ENCODE results near the gene FEM1B. TPM values are rescaled to one million over a fixed set of nuclear protein-coding genes. Genes with fewer than 3 reads are reported as not detected.
"Not testable (repeated sequence)": the region's sequence is repeated elsewhere in the genome, so short reads cannot be mapped to it uniquely, and the experiment has no call there.

FEM1B gene
- 73.8 TPM for total RNA-seq

DNA sequence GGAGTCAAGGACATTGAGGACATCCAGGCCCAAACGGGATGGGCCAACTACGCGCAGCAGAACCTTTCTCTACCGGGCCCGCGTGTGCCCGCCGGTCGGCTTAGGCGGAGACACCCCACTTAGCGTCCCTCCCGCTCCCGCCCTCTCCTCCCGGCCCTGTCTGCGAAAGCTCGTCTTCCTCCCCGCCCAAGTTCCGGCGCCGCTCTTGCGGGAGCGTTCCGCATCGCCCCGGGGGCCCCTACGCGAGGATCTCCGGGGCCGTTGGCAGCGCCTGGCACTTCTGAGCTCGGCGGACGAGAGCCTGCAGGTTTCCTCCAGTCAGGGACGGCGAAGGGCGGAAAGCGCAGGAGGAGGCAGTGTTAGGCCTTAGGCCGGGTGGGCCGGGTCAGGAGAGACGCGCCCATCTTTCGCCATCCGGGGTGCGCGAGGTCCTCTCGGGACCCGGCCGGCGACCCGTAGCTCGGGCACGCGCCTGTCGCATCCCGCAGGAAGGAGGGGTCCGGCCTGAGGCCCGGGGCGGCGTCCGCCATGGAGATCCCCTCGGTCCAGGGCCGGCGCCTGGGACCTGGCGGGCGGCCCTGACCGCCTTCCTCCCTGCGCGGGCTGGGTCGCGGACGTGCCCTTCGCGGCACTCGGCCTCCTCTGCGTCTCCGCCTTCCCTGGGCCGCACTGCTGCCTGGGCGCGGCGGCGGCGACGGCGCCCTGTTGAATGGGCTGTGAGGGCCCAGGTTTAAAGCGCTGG lies at the start of gene FEM1B:
Gene FEM1B (plus strand): TSS at position 143 of the 742 bp plus-strand sequence. CDS start 673 bp downstream, outside the sequence.
- DNase-seq = peak; percentile 97

DNA sequence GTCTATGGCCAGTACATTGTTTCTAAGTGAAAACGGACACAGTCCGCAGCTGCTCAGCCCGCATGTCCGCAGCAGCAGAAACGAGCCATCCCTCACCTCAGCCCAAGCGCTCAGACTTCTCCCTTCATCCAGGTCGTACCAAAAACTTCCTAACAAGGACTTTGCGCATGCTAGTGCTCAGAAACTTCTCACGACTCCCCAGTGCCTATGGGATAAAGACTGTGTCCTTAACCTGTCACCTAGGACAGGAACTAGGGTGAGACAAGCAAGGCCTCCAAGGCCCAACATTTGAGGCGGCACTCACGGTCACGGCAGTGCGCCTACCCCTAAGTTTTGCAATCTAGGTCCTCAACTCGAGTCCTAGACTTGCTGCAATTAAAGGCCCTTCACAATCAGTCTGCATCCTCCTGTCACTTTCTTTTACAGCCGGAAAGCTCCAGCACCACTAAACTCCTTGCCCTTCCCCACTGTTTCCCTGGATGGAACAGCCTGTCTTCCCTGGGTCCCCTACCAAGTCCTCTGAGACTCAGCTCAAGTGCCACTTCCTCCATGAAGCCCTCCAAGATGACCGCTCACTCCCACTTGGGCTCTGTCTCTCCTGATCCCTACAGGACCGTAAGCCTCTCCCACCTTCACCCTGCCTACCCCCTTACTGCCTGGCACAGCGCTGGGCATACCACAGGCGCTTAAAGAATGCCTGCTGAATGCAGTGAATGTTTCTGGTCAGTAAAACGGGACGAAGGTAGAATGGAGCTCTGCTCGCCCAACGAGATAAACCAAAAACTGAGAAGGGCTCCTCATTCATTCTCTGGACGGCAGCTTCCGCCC lies 49.2 kb upstream of the FEM1B start:
- DNase-seq = no peak

DNA sequence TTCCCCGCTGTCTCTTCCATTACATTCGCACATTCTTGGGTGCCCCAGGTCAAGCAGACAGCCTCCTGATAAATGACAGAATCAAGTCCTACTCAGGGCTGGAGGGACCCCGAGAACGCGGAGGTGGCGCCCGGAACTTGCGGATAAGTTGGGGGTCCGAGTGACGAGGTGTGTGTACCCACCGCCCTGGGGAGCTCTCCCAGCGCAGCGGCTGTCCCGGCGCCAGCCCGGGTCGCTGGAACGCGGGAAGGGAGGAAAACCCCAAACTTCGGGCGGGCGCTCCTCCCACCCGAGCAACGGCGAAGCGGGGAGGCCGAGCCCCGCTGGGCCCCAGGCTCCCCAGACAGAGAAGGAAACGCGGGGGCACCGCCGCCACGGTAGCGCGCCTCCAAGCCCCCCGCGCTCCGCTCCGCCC lies 48.6 kb upstream of the FEM1B start:
- peak; percentile 16 for DNase-seq

DNA sequence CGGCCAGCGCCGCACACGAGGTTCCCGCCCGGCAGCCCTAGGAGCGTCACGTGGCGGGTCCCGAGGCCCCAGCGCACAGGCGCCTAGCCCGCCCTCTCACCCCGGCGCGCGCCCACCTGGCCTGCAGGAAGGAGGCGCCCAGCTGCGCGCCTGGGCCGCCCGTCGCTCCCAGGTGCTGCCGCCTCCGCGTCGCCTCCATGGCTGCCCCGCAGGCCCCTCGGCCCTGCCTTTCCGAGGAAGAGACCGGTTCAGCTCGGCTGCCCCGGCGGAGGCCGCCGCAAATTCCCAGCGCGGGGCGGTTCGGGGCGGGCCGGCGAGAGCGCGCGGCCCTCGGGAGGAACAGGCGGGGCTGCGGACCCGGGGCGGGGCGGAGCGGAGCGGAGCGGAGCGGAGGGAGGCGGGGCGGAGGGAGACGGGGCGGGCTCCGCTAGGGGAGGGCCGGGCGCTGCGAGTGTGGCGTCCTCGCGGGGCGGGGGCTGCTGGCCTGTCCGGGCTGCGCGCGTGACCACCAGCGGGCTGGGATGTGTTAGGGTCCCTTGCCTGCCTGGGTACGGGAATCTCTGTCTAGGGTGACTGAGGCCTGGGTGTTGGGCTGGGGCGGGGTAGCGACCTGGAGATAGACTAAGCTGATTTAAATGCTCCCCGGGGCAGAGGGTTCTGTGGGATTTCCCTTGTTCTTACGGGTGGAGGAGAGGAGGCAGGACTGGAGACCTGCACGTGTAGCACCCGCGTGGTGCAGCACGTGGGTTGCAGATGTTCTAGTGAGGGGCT lies 48.0 kb upstream of the FEM1B start, which contains the start of gene CLN6:
Gene CLN6 (minus strand): TSS at position 343 of the 771 bp plus-strand sequence. CDS start 144 bp downstream, at position 199.
- peak; percentile 90 for DNase-seq

DNA sequence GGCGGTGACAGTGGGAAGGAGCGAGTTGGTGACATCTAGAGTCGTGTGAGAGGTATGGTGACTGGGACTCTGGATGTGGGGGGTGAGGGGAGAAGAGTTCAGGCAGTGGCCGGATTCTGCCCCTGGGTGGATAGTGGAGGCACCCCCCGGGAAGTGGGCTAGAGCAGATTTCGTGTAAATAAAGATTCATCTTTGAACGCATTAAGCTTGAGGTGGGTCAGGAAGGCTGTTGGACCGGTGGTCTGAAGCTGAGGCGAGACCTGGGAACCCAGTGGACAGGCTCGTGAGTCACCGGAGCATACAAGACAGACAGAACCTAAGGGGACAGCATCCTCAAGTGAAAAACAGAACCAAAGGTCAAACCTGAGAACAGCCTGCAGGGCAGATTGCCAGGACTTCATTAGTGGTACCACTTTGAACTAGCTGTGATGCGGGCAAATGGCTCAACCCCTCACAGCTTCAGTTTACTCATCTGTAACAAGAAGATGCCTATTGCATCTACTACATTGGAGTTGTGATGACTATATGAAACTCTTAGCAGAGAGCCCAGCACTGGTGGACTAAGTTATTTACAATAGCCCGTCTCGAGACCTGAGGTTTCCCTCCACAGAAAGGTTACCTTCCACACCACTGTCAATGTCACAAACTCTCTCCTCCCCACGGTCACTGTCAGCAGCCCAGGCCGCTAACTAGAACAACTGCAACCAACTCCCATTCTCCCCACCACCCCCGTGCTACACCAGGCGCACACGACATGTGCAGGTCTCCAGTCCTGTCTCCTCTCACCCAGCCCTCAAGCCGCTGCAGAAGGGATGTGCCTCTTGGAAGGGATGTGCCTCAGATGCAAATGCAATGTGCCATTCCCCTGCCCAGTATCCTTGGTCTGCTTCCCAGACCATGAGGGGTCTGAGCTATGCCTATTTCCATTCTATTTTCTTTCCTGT lies 47.1 kb upstream of the FEM1B start:
- DNase-seq = no peak

- peak; percentile 42 for DNase-seq
Measured at GRCh38 chr15:68231102-68231818, 46.3 kb upstream of the FEM1B start.

- no peak for DNase-seq
Measured at GRCh38 chr15:68232449-68232848, 45.1 kb upstream of the FEM1B start.

DNA sequence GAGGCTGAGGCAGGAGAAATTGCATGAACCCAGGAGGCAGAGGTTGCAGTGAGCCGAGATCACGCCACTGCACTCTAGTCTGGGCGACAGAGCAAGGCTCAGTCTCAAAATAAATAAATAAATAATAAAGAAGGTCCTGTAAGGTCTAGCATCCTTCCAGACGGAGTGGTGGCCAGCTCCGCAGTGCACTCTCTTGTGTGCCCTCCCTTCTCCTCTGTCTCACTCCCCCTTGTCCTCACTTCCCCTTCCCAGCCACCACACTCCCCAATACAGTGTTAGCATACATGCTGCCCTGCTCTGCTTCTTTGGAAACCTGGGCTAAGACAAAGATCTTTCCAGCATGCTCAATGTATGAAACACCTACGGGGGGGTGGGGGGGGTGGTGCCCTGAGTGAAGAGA lies 44.6 kb upstream of the FEM1B start:
- no peak for DNase-seq

- no peak for DNase-seq
Measured at GRCh38 chr15:68234060-68234459, 43.5 kb upstream of the FEM1B start.

DNA sequence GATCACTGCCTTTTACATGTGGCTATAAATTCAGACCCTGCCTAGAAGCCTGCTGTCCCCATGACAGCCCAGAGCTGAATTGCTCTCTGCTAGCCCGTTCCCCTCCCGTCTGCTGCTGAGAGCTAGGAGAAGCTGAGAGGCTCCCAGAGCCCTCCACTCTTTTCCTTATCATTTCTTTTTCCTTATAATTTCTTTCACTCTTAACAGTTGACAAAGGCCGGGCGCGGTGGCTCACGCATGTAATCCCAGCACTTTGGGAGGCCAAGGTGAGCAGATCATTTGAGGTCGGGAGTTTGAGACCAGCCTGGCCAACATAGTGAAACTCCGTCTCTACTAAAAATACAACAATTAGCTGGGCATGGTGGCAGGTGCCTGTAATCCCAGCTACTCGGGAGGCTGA lies 43.0 kb upstream of the FEM1B start:
- not testable (repeated sequence) for DNase-seq

DNA sequence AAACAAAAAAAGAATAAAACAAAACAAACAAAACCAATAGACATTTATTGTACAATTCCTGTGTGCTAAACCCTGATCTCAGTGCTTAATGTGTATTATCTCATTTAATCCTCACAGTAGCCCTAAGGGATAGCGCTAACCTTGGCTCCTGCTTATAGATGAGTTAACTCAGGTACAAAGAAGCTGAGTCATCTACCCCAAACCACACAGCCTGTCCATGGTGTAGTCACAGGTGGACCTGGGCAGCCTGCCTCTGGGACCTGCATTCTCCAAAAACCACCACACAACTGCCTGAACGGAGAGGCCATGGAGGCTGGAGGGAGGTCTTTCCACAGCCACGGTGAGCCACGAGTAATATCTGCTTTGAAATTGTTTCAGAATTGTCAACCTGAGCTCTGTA lies 42.5 kb upstream of the FEM1B start:
- DNase-seq = no peak

DNA sequence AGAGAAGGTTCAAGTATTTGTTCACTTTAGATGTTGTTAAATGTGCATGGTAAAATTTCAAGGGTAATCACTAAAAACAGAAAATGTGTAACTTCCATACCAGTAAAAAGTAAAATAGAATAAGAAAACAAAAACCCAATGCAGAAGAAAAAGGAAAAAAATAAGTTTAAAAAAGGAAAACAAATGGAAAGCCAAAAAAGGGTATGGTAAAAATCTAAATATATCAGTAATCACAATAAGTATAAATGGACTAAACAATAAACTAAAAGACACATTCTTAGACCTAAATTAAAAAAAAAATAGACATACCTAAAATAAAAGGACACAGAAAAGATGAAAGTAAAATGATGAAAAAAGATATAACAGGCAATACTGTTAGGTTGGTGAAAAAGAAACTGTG lies 38.5 kb upstream of the FEM1B start:
- no peak for DNase-seq

DNA sequence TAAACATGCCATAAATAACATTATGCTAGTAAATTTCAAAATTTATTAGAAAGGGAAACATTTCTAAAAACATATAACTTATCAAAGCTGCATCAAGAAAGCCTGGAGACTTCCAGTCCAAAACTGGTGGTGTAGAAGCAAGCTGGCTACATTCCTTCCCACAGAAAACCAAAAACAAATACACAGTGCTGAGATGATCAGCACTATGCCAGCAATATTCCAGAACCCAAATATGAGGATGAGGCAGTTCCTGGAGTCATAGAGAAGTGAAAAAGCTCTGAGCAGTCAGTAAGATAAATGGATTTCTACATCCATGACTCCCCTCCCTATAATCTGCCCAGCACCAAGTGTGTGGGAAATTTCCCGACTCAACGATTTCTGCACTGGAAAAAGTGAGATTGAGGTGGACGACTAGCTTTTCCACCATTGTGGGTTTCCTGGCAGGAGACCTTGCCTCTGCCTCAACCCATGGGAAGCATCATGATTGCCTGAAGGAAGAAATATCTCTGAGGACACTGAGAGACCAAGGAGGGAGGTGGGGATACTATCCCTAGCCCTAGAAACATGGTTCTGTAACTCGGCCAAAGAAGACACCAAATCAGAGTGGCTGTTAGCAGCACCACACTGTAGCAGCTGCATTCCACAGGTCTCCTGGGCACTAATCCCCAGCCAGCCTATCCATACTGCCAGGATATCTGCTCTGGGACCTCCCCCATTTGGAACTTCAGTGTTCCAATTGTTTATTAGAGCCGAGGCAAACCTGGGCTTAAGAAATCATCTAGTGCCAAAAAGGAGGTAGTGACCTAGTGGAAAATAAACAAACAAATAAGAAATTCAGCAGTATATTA lies 36.2 kb upstream of the FEM1B start:
- no peak for DNase-seq

- no peak for DNase-seq
Measured at GRCh38 chr15:68244235-68244634, 33.3 kb upstream of the FEM1B start.

DNA sequence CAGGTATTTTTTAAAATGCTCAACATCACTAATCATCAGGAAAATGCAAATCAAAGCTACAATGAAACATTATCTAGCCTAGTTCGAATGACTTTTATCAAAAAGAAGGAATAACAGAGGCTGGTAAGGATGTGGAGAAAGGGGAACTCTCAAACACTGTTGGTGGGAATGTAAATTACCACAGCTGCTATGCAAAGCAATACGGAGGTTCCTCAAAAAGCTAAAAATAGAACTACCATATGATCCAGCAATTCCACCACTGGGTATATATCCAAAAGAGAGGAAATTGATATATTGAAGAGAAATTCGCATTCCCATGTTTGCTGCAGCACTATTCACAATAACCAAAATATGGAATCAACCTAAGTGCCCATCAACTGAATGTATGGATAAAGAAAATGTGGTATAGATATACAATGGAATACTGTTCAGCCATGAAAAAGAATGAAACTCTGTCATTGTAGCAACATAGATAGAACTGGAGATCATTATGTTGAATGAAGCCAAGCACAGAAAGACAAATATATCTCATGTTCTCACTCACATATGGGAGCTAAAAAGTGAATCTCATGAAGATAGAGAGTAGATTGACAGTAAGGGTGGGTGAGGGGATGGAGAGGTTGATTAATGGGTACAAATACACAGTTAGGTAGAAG lies 28.4 kb upstream of the FEM1B start:
- no peak for DNase-seq

GRCh38 chr15:68252925-68253534 lies 24.5 kb upstream of the FEM1B start:
- peak; percentile 87 for DNase-seq

- peak; percentile 87 for DNase-seq
Measured at GRCh38 chr15:68256675-68257450, 20.7 kb upstream of the FEM1B start.

- DNase-seq = no peak
Measured at GRCh38 chr15:68258692-68259091, 18.9 kb upstream of the FEM1B start.

Data from tongue (tissue), 2 donors.